CD4-positive, alpha-beta T cell treated with Interleukin-12 subunit alpha and Interleukin-12 subunit beta, for 1 hour (primary cell): ENCODE results near the gene TLL1.

Experiments
- DNase-seq: peaks from one replicate; pipeline ENCODE4 v3.0.0-alpha.2; 2020

Gene TLL1

GRCh38 chr4:165905405-165906027 is 32.5 kb downstream of the TLL1 start:
- no peak for DNase-seq

- no peak for DNase-seq
These were observed 33.2 kb downstream of the TLL1 start for GRCh38 chr4:165906272-165906671.

- no peak for DNase-seq
These were observed 36.9 kb downstream of the TLL1 start for GRCh38 chr4:165909947-165910346.

DNA sequence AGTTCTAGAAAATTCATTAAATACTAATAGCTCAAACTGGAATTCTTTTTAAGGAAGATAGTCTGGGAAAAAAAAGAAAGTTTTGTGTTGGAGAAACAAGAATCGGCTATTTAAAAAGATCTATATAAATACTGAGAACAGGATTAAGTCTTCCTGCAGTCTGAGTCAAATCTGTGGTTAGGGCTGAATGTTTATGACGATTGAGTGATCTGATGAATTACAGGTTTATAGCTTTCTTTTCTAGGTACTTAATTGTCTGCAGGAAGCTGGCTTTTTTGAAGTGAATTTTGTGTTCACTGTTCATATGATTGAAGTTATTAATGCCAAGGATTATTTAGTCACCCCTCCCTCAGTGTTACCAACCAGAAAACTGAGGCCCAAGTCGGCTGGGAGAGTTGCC is 42.2 kb downstream of the TLL1 start:
- no peak for DNase-seq

DNA sequence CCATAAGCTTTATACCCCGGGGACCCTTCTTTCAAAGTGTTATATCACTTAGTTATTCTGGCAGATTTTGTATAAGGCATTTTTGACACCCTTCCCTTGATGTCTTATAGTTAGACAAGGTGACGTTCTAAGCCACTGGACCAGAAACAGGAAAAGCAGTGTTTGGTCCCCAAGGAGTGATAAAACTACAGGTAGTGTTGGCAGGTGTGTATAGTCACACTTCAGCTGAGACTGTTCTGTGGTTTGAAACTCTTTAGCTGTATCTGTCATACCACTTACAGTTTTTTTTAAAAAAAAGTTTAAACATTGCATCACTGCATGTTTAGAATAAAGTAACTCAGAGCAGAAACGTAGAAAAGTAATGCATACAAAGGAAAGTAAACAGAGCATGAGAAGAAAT is 48.5 kb downstream of the TLL1 start:
- DNase-seq = no peak

GRCh38 chr4:165922747-165923146 is 49.7 kb downstream of the TLL1 start:
- DNase-seq = no peak

DNA sequence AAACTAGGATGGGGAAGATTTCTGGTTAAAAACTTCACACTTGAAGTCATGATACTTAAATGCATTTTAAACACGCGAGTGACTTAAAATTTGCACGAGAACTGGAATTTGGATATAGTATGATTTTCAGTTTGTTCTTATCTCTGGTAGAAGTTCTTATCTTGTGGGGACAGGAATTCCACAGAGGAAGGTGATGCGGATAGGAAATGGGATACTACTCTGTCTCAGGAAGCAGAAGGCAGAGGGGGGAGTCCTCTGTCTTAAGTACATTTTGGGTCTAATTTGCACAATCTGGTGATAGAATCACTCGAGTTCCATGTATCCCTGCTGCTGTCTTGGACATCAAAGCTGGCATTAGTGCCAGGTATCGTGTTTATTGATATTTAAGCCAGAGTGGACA is 53.3 kb downstream of the TLL1 start:
- DNase-seq = no peak

DNA sequence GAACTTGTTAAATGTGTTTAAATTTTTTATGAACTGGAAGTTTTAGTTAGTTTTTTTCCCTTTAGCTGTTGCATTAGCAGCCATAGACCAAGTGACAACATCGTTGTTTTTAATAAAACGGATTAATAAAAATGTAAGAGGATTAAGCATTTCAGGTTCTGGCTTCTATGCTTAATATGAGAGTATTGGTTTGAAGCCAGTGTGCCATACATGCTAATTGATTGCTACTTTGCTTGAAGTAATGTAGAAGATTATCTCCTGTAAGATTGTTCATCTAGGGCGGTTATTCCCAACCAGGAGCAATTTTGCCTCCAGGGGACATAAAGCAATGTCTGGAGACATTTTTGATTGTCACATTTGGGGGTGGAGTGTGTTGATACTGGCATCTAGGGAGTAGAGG is 54.3 kb downstream of the TLL1 start:
- DNase-seq = no peak

DNA sequence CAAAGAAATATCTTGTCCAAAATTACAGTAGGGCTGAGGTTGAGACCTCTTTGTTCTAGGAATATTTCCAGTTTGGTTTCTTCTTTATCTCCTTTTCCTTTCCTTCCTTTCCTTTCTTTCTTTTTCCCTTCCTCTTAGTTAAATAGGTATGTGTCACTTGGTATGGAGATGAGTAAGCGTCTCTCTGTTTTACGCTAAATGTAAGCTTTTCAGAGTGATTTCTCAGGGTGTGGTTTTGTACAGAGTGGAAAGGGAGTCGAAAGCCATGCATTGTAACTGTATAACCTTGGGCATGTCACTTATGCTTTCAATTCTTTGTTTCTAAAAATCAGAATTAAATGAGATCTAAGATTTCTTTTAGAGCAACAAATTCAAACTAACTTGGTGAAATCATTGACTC is 54.8 kb downstream of the TLL1 start:
- no peak for DNase-seq

DNA sequence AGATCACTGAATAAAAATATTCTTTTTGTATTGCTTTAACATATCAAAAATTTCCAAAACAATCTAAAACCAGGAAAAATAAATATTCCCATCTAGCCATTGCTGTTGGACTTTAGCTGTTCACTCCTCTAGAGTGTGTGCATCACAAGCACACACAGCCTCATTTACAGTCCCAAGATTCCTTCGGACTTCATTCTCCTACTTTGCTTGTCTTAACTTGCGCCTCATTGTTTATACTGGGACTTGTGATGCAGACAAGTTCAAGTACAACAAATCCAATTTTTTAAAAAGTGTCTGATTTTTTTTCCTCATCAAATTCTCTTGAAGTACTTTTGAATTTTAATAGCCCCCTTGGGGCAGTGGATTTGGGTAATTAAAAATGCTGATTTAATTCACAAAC is 55.6 kb downstream of the TLL1 start:
- DNase-seq = no peak

DNA sequence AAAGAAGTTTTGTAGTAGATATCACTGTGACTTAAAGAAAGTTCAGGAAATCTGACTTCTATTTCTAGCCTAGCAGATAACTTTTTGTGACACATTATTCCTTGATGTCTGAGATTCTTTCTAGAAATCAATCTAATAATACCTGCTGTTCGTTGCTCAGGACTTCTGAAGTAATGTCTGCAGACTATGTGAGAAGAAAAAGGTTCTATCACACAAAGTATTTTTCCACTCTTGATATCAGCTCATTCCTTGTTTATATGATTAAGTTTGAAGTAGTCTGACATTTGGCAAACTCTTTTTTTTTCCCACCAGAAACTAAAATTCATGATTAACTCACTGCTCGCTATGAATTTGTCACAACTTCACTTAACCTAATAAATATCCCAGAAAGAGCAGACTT is 56.6 kb downstream of the TLL1 start:
- no peak for DNase-seq

DNA sequence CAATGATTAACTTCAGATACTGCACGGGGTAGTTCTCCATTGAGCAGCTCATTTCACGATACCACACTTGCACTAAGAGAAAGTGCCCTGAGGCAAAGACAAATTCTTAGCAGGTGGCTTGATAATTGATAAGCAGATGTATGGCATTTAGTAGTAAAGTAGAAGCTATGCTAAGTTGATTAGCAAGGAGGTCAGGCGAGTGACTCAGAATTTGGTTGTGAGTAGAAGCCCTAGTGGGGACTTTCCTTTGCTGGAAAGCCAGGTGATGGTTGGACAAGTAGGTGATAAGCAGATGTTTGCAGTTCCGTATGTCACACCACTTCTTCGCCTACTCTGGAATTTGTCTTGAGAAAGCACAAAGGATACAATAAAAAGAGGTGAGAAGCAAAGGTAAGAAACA is 58.7 kb downstream of the TLL1 start:
- DNase-seq = no peak

- no peak for DNase-seq
These were observed 71.9 kb downstream of the TLL1 start for GRCh38 chr4:165944900-165945299.

- DNase-seq = no peak
These were observed 73.0 kb downstream of the TLL1 start for GRCh38 chr4:165945991-165946390.

DNA sequence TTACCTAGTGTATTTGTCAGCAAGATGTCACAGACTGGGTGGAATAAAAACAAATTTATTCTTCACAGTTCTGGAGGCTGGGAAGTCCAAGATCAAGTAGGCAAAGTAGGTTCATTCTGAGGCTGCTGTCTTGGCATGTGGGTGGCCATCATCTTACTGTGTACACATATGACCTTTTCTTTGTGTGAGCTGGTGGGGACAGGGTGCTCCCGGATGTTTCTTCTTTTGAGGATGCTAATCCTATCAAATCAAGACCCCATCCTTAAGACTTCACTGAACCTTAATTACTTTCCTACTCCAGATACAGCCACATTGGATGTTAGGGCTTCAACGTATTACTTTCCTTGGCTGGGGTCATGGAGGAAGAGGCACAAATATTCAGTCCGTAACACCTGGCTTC is 74.0 kb downstream of the TLL1 start:
- DNase-seq = no peak

DNA sequence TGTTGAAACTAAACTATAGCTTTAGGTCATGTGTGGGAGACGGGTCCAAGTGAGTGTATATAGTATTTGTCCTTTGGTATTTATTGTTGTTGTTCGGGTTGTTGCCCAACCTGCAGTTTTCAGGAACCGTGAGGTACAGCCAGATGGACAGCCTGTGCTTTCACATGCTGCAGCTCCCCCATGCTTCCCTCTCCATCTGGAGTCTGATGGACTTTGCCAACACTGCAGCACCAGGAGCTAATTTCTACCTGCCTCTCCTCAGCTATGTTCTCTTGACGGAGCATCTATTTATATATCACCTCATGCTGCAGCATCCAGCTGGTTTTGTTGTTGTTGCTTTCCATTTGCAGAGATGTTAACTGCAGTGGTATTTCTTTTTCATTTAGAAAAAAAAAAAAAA is 80.1 kb downstream of the TLL1 start:
- DNase-seq = no peak

DNA sequence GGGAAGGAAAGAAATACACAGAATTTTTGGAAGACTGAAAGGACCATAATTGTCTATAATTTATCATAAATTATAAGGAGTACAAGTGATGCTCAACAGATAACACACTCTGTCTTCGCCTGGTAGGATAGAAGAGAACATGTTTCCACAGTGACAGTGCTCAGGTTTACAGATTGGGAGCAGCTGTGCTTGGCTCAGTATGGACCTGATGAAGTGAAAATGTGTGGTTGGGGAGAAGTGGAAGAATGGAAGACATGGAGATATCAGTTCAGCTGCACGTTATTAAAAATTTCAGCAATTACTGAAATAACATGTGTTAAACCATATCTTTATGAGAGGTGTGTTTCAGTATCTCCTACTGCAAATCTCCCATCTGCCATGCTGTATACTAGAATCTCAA is 90.6 kb downstream of the TLL1 start:
- DNase-seq = no peak

- DNase-seq = no peak
These were observed 91.6 kb downstream of the TLL1 start for GRCh38 chr4:165964591-165964990.

DNA sequence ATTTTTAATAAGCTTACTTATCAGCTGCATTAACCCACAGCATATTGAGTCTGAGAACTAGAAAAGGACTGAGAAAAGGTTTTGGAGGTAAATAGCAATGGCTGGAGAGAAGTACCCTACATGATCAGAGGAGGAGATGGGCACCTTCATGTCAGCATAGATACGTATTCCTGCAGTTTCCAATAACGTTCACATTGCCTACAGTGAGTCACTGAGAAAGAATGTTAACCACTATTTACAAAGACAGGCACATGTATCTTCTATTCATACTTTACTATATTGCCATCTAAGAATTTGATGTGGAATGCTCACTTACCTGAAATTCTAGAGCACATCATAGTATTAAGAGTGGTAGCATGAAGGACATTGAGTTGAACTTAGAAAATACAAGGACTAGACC is 92.5 kb downstream of the TLL1 start:
- no peak for DNase-seq

- no peak for DNase-seq
These were observed 93.8 kb downstream of the TLL1 start for GRCh38 chr4:165966833-165967232.

- no peak for DNase-seq
These were observed 94.4 kb downstream of the TLL1 start for GRCh38 chr4:165967486-165967885.

DNA sequence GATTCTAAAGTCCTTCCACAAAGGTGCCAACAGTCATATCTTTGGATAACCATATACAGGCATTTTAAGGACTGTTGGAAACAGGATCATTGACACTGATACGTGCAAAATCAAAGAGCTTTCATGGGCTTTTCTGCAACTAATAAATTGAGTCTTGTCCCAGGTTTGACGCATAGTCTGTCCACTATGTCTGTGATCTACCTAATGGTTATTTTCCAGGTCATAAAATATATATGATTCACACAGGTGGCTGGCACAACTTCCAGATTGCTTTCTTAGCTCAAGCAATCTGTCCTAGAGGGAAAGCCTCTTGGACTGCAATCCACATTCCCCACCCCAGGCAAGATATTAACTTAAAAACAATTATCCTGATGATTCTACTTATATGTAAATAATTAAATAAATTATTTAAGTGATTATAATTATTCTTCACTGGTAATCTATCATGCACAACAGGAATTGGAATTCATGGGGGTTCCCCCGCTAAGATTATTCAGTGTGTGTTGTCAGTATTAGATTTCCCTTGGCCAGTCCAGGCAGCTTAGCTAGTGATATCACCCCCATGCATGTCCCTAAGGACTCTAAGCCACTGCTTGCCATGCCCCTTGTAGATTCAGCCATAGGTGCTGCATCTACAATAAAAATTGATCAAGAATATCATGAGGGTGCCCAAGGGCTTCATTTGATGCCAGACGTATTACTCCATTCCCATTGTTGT is 97.8 kb downstream of the TLL1 start:
- no peak for DNase-seq

- DNase-seq = no peak
These were observed 98.4 kb downstream of the TLL1 start for GRCh38 chr4:165971446-165971845.

- no peak for DNase-seq
These were observed 98.9 kb downstream of the TLL1 start for GRCh38 chr4:165971933-165972332.

GRCh38 chr4:165972747-165973146 is 99.7 kb downstream of the TLL1 start:
- DNase-seq = no peak
